ENCODE data around the gene APBB1IP.

DNA sequence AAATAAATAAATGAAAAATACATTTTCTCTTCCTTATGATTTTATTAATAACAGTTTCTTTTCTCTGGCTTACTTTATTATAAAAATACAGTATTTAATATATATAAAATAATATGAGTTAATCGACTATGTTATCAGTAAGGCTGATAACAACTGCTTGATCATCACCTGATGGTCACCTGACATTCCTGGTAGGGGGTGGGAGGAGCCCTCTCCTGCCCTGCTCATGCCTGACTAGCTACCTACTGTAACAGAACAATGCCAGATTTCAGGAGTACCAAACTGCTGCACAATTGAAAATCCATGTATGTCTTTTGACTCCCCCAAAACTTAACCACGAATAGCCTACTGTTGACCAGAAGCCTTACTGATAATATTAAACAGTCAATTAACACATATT, 1.3 kb upstream of the APBB1IP start:
- TF ChIP-seq POLR2A (IDR thresholded peaks at IDR 0.05) = no peak
- TF ChIP-seq, protein P1, sequence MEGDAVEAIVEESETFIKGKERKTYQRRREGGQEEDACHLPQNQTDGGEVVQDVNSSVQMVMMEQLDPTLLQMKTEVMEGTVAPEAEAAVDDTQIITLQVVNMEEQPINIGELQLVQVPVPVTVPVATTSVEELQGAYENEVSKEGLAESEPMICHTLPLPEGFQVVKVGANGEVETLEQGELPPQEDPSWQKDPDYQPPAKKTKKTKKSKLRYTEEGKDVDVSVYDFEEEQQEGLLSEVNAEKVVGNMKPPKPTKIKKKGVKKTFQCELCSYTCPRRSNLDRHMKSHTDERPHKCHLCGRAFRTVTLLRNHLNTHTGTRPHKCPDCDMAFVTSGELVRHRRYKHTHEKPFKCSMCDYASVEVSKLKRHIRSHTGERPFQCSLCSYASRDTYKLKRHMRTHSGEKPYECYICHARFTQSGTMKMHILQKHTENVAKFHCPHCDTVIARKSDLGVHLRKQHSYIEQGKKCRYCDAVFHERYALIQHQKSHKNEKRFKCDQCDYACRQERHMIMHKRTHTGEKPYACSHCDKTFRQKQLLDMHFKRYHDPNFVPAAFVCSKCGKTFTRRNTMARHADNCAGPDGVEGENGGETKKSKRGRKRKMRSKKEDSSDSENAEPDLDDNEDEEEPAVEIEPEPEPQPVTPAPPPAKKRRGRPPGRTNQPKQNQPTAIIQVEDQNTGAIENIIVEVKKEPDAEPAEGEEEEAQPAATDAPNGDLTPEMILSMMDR (IDR thresholded peaks at IDR 0.05) = no peak

All from stomach (tissue), 4 donors.